Renal pelvis (tissue), 3 donors: ENCODE data around the gene C1orf115. TPM values are rescaled to one million over a fixed set of nuclear protein-coding genes. Genes with fewer than 3 reads are reported as not detected.

Experiments used
- polyA plus RNA-seq, 3 donors: library from polyadenylated mRNA; unstranded; fragments of 120-200 nt; gene quantifications; one replicate each; pipeline ENCODE4 v1.2.1, GENCODE V29; 2013; ENCODE audit not compliant: insufficient read length in 3 of 3

The C1orf115 gene
- polyA plus RNA-seq, 3 donors: 25.6 to 29.9 (median 28.3) TPM

Other genes starting within 250 kb of the C1orf115 start
- gene MARK1, start 162.2 kb upstream of the C1orf115 start, polyA plus RNA-seq: 10 to 100 TPM; 10.3 to 11.5 (median 10.4) TPM
- gene MTARC2, start 58.0 kb downstream of the C1orf115 start, polyA plus RNA-seq: 10 to 100 TPM; 47.8 to 65.1 (median 50.8) TPM
- gene MTARC1, start 96.5 kb downstream of the C1orf115 start, polyA plus RNA-seq: 10 to 100 TPM; 19.3 to 26.6 (median 23.7) TPM
- gene HLX, start 189.1 kb downstream of the C1orf115 start, polyA plus RNA-seq: 10 to 100 TPM in 2 of 3 donors, 1 to 10 TPM in 1; 7.9 to 11.7 (median 11.4) TPM